ENCODE measurements around the gene LDHAL6B.

GRCh38 chr15:59255680-59256336 is 49.2 kb downstream of the LDHAL6B start:
- TF ChIP-seq POLR2AphosphoS5 (IDR thresholded peaks at IDR 0.05; ENCODE audit: low read depth, low read length) (no peak), TAF1 (IDR thresholded peaks at IDR 0.05; ENCODE audit: borderline replicate concordance, low read depth, low read length) (no peak), ZBTB33 (IDR thresholded peaks at IDR 0.05; ENCODE audit: borderline replicate concordance, low read depth) (no peak), CTCF (IDR thresholded peaks at IDR 0.05) (no peak), YY1 (IDR thresholded peaks at IDR 0.05; ENCODE audit: low read depth) (no peak), IRF3 (IDR thresholded peaks at IDR 0.05; ENCODE audit: low read depth, low read length) (no peak), JUND (IDR thresholded peaks at IDR 0.05) (no peak), RAD21 (IDR thresholded peaks at IDR 0.05; ENCODE audit: low read length) (no peak)
